GM12878 (cell line): ENCODE data around the gene SIGLEC14. TPM values are rescaled to one million over a fixed set of nuclear protein-coding genes. Genes with fewer than 3 reads are reported as not detected.

Experiments
- ATAC-seq: fragments of 200-7000 bp; cut with Tn5 transposase; 3 replicates; pipeline ENCODE4 v1.9.1; 2020; ENCODE audit warnings: mild to moderate bottlenecking, moderate library complexity
- BruUV-seq: library from RNA; stranded (reverse); fragments of 400-500 nt; replicated peaks from 2 replicates; lab custom pipeline; 2021; lab: Mats Ljungman, UMichigan
- CTCF ChIA-PET: fragments of 300-600 bp; sonication (Branson Sonifier 250); formaldehyde crosslinking; extraction: SDS; loops from one replicate; lab custom pipeline; 2021; ENCODE audit warnings: inconsistent platforms; lab: Yijun Ruan, JAX
- POLR2A ChIA-PET: fragments of 350-600 bp; formaldehyde crosslinking; extraction: SDS; loops from one replicate; lab custom pipeline; 2021; ENCODE audit warnings: inconsistent platforms; lab: Charles Lee
- RAD21 ChIA-PET: fragments of 300-600 bp; sonication (Branson Sonifier 250); formaldehyde crosslinking; loops from one replicate; lab custom pipeline; 2023; ENCODE audit warnings: antibody characterized with exemption; ENCODE audit not compliant: unreplicated experiment; lab: Charles Lee
- SMC1A ChIA-PET: fragments of 300-600 bp; sonication (Branson Sonifier 250); formaldehyde crosslinking; loops from one replicate; lab custom pipeline; 2023; ENCODE audit not compliant: unreplicated experiment, uncharacterized antibody; lab: Charles Lee
- DNase-seq: peaks from one replicate; pipeline ENCODE4 v3.0.0-alpha.2; 2011; ENCODE audit warnings: low read depth, low spot score
- FAIRE-seq: peaks from 3 replicates; lab custom pipeline; 2011; peaks lifted over from hg19 to GRCh38; lab: Jason Lieb, UNC
- H2AFZ ChIP-seq: 2 replicates; pipeline ENCODE4 v1.6.0; 2011; ENCODE audit warnings: low read depth, low read length, control low read depth; ENCODE audit not compliant: control insufficient read depth
- H3K27ac ChIP-seq: 2 replicates; pipeline ENCODE4 v1.5.1; 2011; ENCODE audit warnings: control low read depth; ENCODE audit not compliant: control insufficient read depth, insufficient read depth
- H3K27me3 ChIP-seq, 2 experiments: replicated peaks in 1 of 2; 2 replicates each; pipeline versions ENCODE4 v1.6.0 to v1.6.1; 2011; ENCODE audit warnings: low read length in 1 of 2; ENCODE audit not compliant: control insufficient read depth in 2 of 2, insufficient read depth in 2 of 2
- H3K36me3 ChIP-seq, 2 experiments: 2 replicates each; pipeline ENCODE4 v1.5.1; 2011; ENCODE audit warnings: low read length in 1 of 2; ENCODE audit not compliant: control insufficient read depth in 2 of 2, insufficient read depth in 2 of 2
- H3K4me1 ChIP-seq: 2 replicates; pipeline ENCODE4 v1.6.1; 2011; ENCODE audit warnings: mild to moderate bottlenecking, low read length, moderate library complexity, mixed read lengths; ENCODE audit not compliant: control insufficient read depth, insufficient read depth
- H3K4me2 ChIP-seq: 2 replicates; pipeline ENCODE4 v1.6.0; 2011; ENCODE audit warnings: control low read depth; ENCODE audit not compliant: control insufficient read depth, insufficient read depth
- H3K4me3 ChIP-seq: fragments of 200-600 bp; sonication (generic); 2 replicates; pipeline ENCODE4 v1.5.1; 2016
- H3K79me2 ChIP-seq: 2 replicates; pipeline ENCODE4 v1.6.0; 2011; ENCODE audit warnings: low read length; ENCODE audit not compliant: control insufficient read depth, insufficient read depth
- H3K9ac ChIP-seq: 2 replicates; pipeline ENCODE4 v1.8.0; 2011; ENCODE audit warnings: low read length, control low read depth, mixed read lengths; ENCODE audit not compliant: control insufficient read depth, insufficient read depth
- H3K9me3 ChIP-seq: replicated peaks from 3 replicates; pipeline ENCODE4 v1.5.1; 2011; ENCODE audit warnings: mild to moderate bottlenecking, low read length; ENCODE audit not compliant: control insufficient read depth, insufficient read depth
- H4K20me1 ChIP-seq: 2 replicates; pipeline ENCODE4 v1.6.0; 2011; ENCODE audit not compliant: control insufficient read depth, insufficient read depth
- EGR1 ChIP-seq, 2 experiments: IDR thresholded peaks; 1 replicate in 1 of 2; 2 replicates in 1 of 2; pipeline ENCODE4 v1.6.1; 2011 to 2012; ENCODE audit warnings: low read depth in 2 of 2, low read length in 2 of 2, borderline replicate concordance in 1 of 2, mild to moderate bottlenecking in 1 of 2, moderate library complexity in 1 of 2
- FOS ChIP-seq: IDR thresholded peaks from 3 replicates; pipeline ENCODE4 v1.6.1; 2011; ENCODE audit warnings: borderline replicate concordance; ENCODE audit not compliant: insufficient read length; ENCODE audit errors: extremely low read depth
- IRF4 ChIP-seq: IDR thresholded peaks from 2 replicates; pipeline ENCODE4 v1.6.1; 2011; ENCODE audit warnings: low read depth, low read length
- KDM1A ChIP-seq: fragments of 200-600 bp; sonication (generic); IDR thresholded peaks from 2 replicates; pipeline ENCODE4 v1.6.1; 2016; ENCODE audit warnings: borderline replicate concordance
- PAX5 ChIP-seq: IDR thresholded peaks from 2 replicates; pipeline ENCODE4 v1.6.1; 2011; ENCODE audit warnings: low read depth, low read length, borderline replicate concordance
- POU2F2 ChIP-seq: IDR thresholded peaks from 3 replicates; pipeline ENCODE4 v1.6.1; 2011; ENCODE audit warnings: low read depth, mild to moderate bottlenecking, low read length, borderline replicate concordance
- PRDM15 ChIP-seq: fragments of 450-650 bp; formaldehyde crosslinking; IDR thresholded peaks from 2 replicates; pipeline ENCODE4 v1.4.0; 2020; ENCODE audit warnings: mild to moderate bottlenecking, moderate library complexity
- RELA ChIP-seq: fragments of 450-650 bp; IDR thresholded peaks from 2 replicates; pipeline ENCODE4 v1.8.0; 2014; ENCODE audit warnings: borderline replicate concordance; ENCODE audit not compliant: partially characterized antibody
- RELB ChIP-seq: fragments of 450-650 bp; IDR thresholded peaks from 2 replicates; pipeline ENCODE4 v1.6.1; 2017; ENCODE audit warnings: low read depth, mild to moderate bottlenecking, moderate library complexity
- SRF ChIP-seq, 2 experiments: IDR thresholded peaks; 2 replicates each; pipeline ENCODE4 v1.6.1; 2011; ENCODE audit warnings: low read depth in 2 of 2, low read length in 2 of 2, mild to moderate bottlenecking in 1 of 2, moderate library complexity in 1 of 2
- TAF1 ChIP-seq: IDR thresholded peaks from 2 replicates; pipeline ENCODE4 v1.6.1; 2011; ENCODE audit warnings: mild to moderate bottlenecking, low read depth, low read length, borderline replicate concordance
- TCF7 ChIP-seq: IDR thresholded peaks from 2 replicates; pipeline ENCODE4 v1.6.1; 2014; ENCODE audit warnings: antibody characterized with exemption, borderline replicate concordance
- USF1 ChIP-seq: IDR thresholded peaks from 2 replicates; pipeline ENCODE4 v1.6.1; 2011; ENCODE audit warnings: borderline replicate concordance, low read depth, mild to moderate bottlenecking, moderate library complexity, mixed read lengths, low read length; ENCODE audit not compliant: insufficient read depth; ENCODE audit errors: extremely low read length
- WRNIP1 ChIP-seq: IDR thresholded peaks from 2 replicates; pipeline ENCODE4 v1.6.1; 2011; ENCODE audit warnings: low read depth, low read length, improper control_type of control experiment, borderline replicate concordance
- YBX1 ChIP-seq: fragments of 450-650 bp; IDR thresholded peaks from 2 replicates; pipeline ENCODE4 v1.6.1; 2016; ENCODE audit warnings: antibody characterized with exemption
- WGBS: methylation state at CpG from one replicate; pipeline ENCODE4 v1.1.6; 2016; ENCODE audit warnings: low lambda C conversion rate; ENCODE audit not compliant: insufficient replicate concordance, insufficient coverage; ENCODE audit errors: missing lambda C conversion rate; 5-methylcytosine and 5-hydroxymethylcytosine counted together
- in situ Hi-C: fragments of 300-500 bp; cut with MboI; formaldehyde crosslinking; loops from 9 replicates; pipeline ENCODE4 v1.14.3; 2018; ENCODE audit warnings: mixed read lengths
- intact Hi-C: fragments of 100-400 bp; cut with micrococcal nuclease; formaldehyde crosslinking; loops from one replicate; pipeline ENCODE4 v1.14.2; 2022; ENCODE audit not compliant: unreplicated experiment
- polyA plus RNA-seq, 11 experiments: library from polyadenylated mRNA; depleted of rRNA in 4 of 11; unstranded in 6 of 11; stranded (reverse) in 5 of 11; fragments of >200 nt; fragmentation: Nextera tagmentation in 4 of 11; fragmentation: Illumina TruSeq in 1 of 11; extraction: Ambion mirVana in 4 of 11; extraction: Trizol in 1 of 11; gene quantifications; 1 replicate in 1 of 11; 2 replicates in 10 of 11; pipeline versions ENCODE4 v1.2.1 to v1.2.3, GENCODE V29; 2011 to 2016; ENCODE audit warnings: inconsistent platforms in 2 of 11, missing spikeins in 2 of 11, low read depth in 1 of 11
- total RNA-seq, 4 experiments: library from RNA; depleted of rRNA in 3 of 4; stranded (reverse); fragments of >200 nt in 3 of 4; fragmentation: Illumina TruSeq in 1 of 4; extraction: Trizol in 1 of 4; gene quantifications; 2 replicates each; pipeline versions ENCODE4 v1.2.1 to v1.2.3, GENCODE V29; 2013 to 2021

The SIGLEC14 gene
- total and polyA plus RNA-seq, 10 of the 15 experiments (the other 5 are each of a cell fraction or from before 2014, with no cell fraction given): 0.57 to 8.4 (median 4.6) TPM

GRCh38 chr19:51654783-51655182, 8.2 kb upstream of the SIGLEC14 start (continued):
- TF ChIP-seq PRDM15 (CRISPR knock-in tag) (no peak), RELB (no peak), POU2F2 (no peak), EGR1 (IDR thresholded peaks at IDR 0.05; ENCODE audit: borderline replicate concordance in 1 of 2, low read depth in 2 of 2, low read length in 2 of 2) (no peak), TAF1 (no peak), RELA (no peak)
- TF ChIP-seq, all 136 proteins: peak for 0

- TF ChIP-seq USF1 (no peak), PAX5 (no peak), YBX1 (no peak), TCF7 (no peak), KDM1A (no peak), FOS (no peak), SRF (IDR thresholded peaks at IDR 0.05; ENCODE audit: low read depth in 2 of 2, low read length in 2 of 2) (no peak), IRF4 (no peak), WRNIP1 (no peak)
- Histone ChIP-seq H3K27ac (no peak overlapping the region), H3K9ac (no peak overlapping the region), H4K20me1 (no peaks in the 10 kb centered on the region), H3K36me3 (no peaks in the 10 kb centered on the region), H3K79me2 (no peaks in the 10 kb centered on the region), H3K4me2 (no peak overlapping the region), H2AFZ (no peak overlapping the region), H3K27me3 (no peaks in the 10 kb centered on the region), H3K9me3 (no peaks in the 10 kb centered on the region; the same call in 2 of the 3 replicates), H3K4me1 (peaks cover 19% of the 10 kb centered on the region), H3K4me3 (no peak overlapping the region)
- in situ Hi-C loops (no loop called here), intact Hi-C loops (loop anchor here (10.0 kb wide), 1 partner anchor 318 kb away; no protein-coding TSS in a partner anchor)
- CTCF ChIA-PET: interaction anchor here (1.1 to 1.9 kb wide), 4 partner anchors 8 to 142 kb away, joined by 4 to 9 read pairs (median 4); no protein-coding TSS in a partner anchor
- ATAC-seq: no peak
- no TSS peak for BruUV-seq
- SMC1A ChIA-PET: interaction anchor here (1.3 to 2.0 kb wide), 2 partner anchors 48 to 179 kb away, joined by 3 to 9 read pairs; no protein-coding TSS in a partner anchor
- WGBS: 50% methylated on average over 2 of the region's 2 CpGs
- DNase-seq: no peak
- FAIRE-seq: peak; percentile 62
- RAD21 ChIA-PET: interaction anchor here (1.6 kb wide), 1 partner anchor 51 kb away, joined by 5 read pairs; no protein-coding TSS in a partner anchor
- POLR2A ChIA-PET: no interaction called here
These were observed 6.5 kb upstream of the SIGLEC14 start for GRCh38 chr19:51653162-51653561.
